ENCODE measurements around the gene ABCG2.

GRCh38 chr4:88146891-88147290 lies 11.5 kb downstream of the ABCG2 start:
- no peak for TF ChIP-seq POLR2A (IDR thresholded peaks at IDR 0.05; ENCODE audit: low read length)
- TF ChIP-seq JUN (IDR thresholded peaks at IDR 0.05), result no peak
- TF ChIP-seq EP300 (IDR thresholded peaks at IDR 0.05), result no peak
- no peak for TF ChIP-seq ESRRA (IDR thresholded peaks at IDR 0.05; ENCODE audit: borderline replicate concordance, low read length)
- no peak for TF ChIP-seq CTCF (IDR thresholded peaks at IDR 0.05)

Measured in A549 (cell line).